IMR-90 (cell line): ENCODE data around the gene SF3A2. TPM values are rescaled to one million over a fixed set of nuclear protein-coding genes. Genes with fewer than 3 reads are reported as not detected.

Experiments used
- ATAC-seq: fragments of 200-7000 bp; cut with Tn5 transposase; 2 replicates; pipeline ENCODE4 v1.9.1; 2020; ENCODE audit warnings: low read depth, mild to moderate bottlenecking, moderate library complexity
- BruUV-seq: library from RNA; stranded (reverse); fragments of 400-500 nt; replicated peaks from 2 replicates; lab custom pipeline; 2021; lab: Mats Ljungman, UMichigan
- CTCF ChIA-PET: fragments of 300-600 bp; formaldehyde crosslinking; extraction: SDS; loops from one replicate; lab custom pipeline; 2021; ENCODE audit warnings: antibody characterized with exemption; lab: Yijun Ruan, JAX
- POLR2A ChIA-PET: fragments of 300-600 bp; sonication (Branson Sonifier 250); formaldehyde crosslinking; loops from one replicate; lab custom pipeline; 2022; ENCODE audit warnings: antibody characterized with exemption; ENCODE audit not compliant: unreplicated experiment; lab: Charles Lee
- DNase-seq: peaks from one replicate; pipeline ENCODE4 v3.0.0; 2013
- H2AFZ ChIP-seq: replicated peaks from 2 replicates; pipeline ENCODE3; 2013; ENCODE audit warnings: low read length, mild to moderate bottlenecking; ENCODE audit not compliant: poor library complexity
- H2AK5ac ChIP-seq: 2 replicates; pipeline ENCODE4 v1.6.1; 2013; ENCODE audit warnings: low read depth, low read length, inconsistent platforms
- H2AK9ac ChIP-seq: replicated peaks from 2 replicates; pipeline ENCODE3; 2013; ENCODE audit warnings: mild to moderate bottlenecking, low read depth, low read length, moderate library complexity; ENCODE audit not compliant: poor library complexity
- H2BK120ac ChIP-seq: 2 replicates; pipeline ENCODE4 v1.6.1; 2013; ENCODE audit warnings: low read depth, low read length, inconsistent platforms
- H2BK15ac ChIP-seq: 3 replicates; pipeline ENCODE4 v1.6.1; 2013; ENCODE audit warnings: low read depth, low read length, inconsistent platforms
- H2BK20ac ChIP-seq: 2 replicates; pipeline ENCODE4 v1.6.1; 2013; ENCODE audit warnings: low read depth, mild to moderate bottlenecking, inconsistent platforms, low read length, moderate library complexity
- H2BK5ac ChIP-seq: 2 replicates; pipeline ENCODE4 v1.6.1; 2013; ENCODE audit warnings: mild to moderate bottlenecking, low read depth, low read length, inconsistent platforms; ENCODE audit not compliant: poor library complexity, severe bottlenecking
- H3K14ac ChIP-seq: replicated peaks from 2 replicates; pipeline ENCODE4 v1.6.1; 2013; ENCODE audit warnings: low read depth, low read length, inconsistent platforms
- H3K18ac ChIP-seq: 2 replicates; pipeline ENCODE4 v1.6.1; 2013; ENCODE audit warnings: low read depth, low read length, control low read depth
- H3K23ac ChIP-seq: 2 replicates; pipeline ENCODE4 v1.6.1; 2013; ENCODE audit warnings: low read depth, low read length, inconsistent platforms
- H3K27ac ChIP-seq: 2 replicates; pipeline ENCODE4 v1.5.1; 2013; ENCODE audit warnings: mild to moderate bottlenecking, control low read depth, low read length; ENCODE audit not compliant: insufficient read depth
- H3K27me3 ChIP-seq: 2 replicates; pipeline ENCODE4 v1.6.1; 2013; ENCODE audit warnings: low read length; ENCODE audit not compliant: control insufficient read depth, insufficient read depth
- H3K36me3 ChIP-seq: 2 replicates; pipeline ENCODE4 v1.6.1; 2013; ENCODE audit warnings: low read length, mixed read lengths; ENCODE audit not compliant: control insufficient read depth, insufficient read depth
- H3K4ac ChIP-seq: 2 replicates; pipeline ENCODE4 v1.6.1; 2013; ENCODE audit warnings: low read depth, low read length, inconsistent platforms
- H3K4me1 ChIP-seq: 2 replicates; pipeline ENCODE4 v1.6.1; 2013; ENCODE audit warnings: low read length, mixed read lengths; ENCODE audit not compliant: control insufficient read depth, insufficient read depth
- H3K4me2 ChIP-seq: 2 replicates; pipeline ENCODE4 v1.6.1; 2013; ENCODE audit warnings: low read depth, mild to moderate bottlenecking, control low read depth, low read length, moderate library complexity
- H3K4me3 ChIP-seq: 2 replicates; pipeline ENCODE4 v1.5.1; 2013; ENCODE audit warnings: low read depth, mild to moderate bottlenecking, control low read depth, low read length, moderate library complexity; ENCODE audit not compliant: insufficient read depth
- H3K56ac ChIP-seq: 2 replicates; pipeline ENCODE4 v1.6.1; 2013; ENCODE audit warnings: low read length, inconsistent platforms; ENCODE audit not compliant: insufficient read depth; ENCODE audit errors: extremely low read depth
- H3K79me1 ChIP-seq, 2 experiments: 2 replicates each; pipeline ENCODE4 v1.6.1; 2013; ENCODE audit warnings: low read length in 2 of 2, inconsistent platforms in 1 of 2, low read depth in 1 of 2
- H3K9ac ChIP-seq: 2 replicates; pipeline ENCODE4 v1.6.1; 2013; ENCODE audit warnings: low read depth, low read length, control low read depth
- H3K9me1 ChIP-seq: 2 replicates; pipeline ENCODE4 v1.6.1; 2013; ENCODE audit warnings: low read length, inconsistent platforms; ENCODE audit not compliant: insufficient read depth
- H3K9me3 ChIP-seq: 2 replicates; pipeline ENCODE4 v1.6.1; 2013; ENCODE audit warnings: low read length; ENCODE audit not compliant: control insufficient read depth, insufficient read depth
- H4K20me1 ChIP-seq: 2 replicates; pipeline ENCODE4 v1.6.1; 2013; ENCODE audit warnings: low read length, inconsistent platforms; ENCODE audit not compliant: insufficient read depth
- H4K5ac ChIP-seq: 2 replicates; pipeline ENCODE4 v1.6.1; 2013; ENCODE audit warnings: mild to moderate bottlenecking, low read depth, low read length, control low read depth
- H4K8ac ChIP-seq, 2 experiments: 2 replicates each; pipeline ENCODE4 v1.6.1; 2013; ENCODE audit warnings: low read depth in 2 of 2, low read length in 2 of 2, control low read depth in 1 of 2, inconsistent platforms in 1 of 2
- H4K91ac ChIP-seq: 2 replicates; pipeline ENCODE4 v1.6.1; 2013; ENCODE audit warnings: low read depth, low read length, inconsistent platforms; ENCODE audit not compliant: insufficient read depth
- CEBPB ChIP-seq: IDR thresholded peaks from 2 replicates; pipeline ENCODE4 v1.6.1; 2012; ENCODE audit warnings: low read depth, low read length, improper control_type of control experiment
- CHD1 ChIP-seq: IDR thresholded peaks from 2 replicates; pipeline ENCODE4 v1.6.1; 2012; ENCODE audit warnings: low read depth, low read length, improper control_type of control experiment
- FOS ChIP-seq: fragments of 150-350 bp; IDR thresholded peaks from 2 replicates; pipeline ENCODE4 v1.6.1; 2016; ENCODE audit warnings: low read depth, low read length
- MAFK ChIP-seq: IDR thresholded peaks from 2 replicates; pipeline ENCODE4 v1.6.1; 2012; ENCODE audit warnings: low read depth, low read length, improper control_type of control experiment
- MAZ ChIP-seq: IDR thresholded peaks from 2 replicates; pipeline ENCODE4 v1.6.1; 2012; ENCODE audit warnings: low read depth, mild to moderate bottlenecking, low read length, improper control_type of control experiment, moderate library complexity, borderline replicate concordance
- MXI1 ChIP-seq: IDR thresholded peaks from 2 replicates; pipeline ENCODE4 v1.6.1; 2012; ENCODE audit warnings: low read depth, mild to moderate bottlenecking, low read length, moderate library complexity, borderline replicate concordance
- POLR2A ChIP-seq: IDR thresholded peaks from 2 replicates; pipeline ENCODE4 v1.6.1; 2012; ENCODE audit warnings: mild to moderate bottlenecking, low read depth, low read length
- RAD21 ChIP-seq: IDR thresholded peaks from 2 replicates; pipeline ENCODE4 v1.6.1; 2012; ENCODE audit warnings: low read length, improper control_type of control experiment
- RCOR1 ChIP-seq: IDR thresholded peaks from 2 replicates; pipeline ENCODE4 v1.6.1; 2012; ENCODE audit warnings: mild to moderate bottlenecking, low read length, improper control_type of control experiment; ENCODE audit not compliant: insufficient replicate concordance
- RFX5 ChIP-seq: IDR thresholded peaks from 2 replicates; pipeline ENCODE4 v1.8.0; 2012; ENCODE audit warnings: low read depth, mild to moderate bottlenecking, low read length, moderate library complexity
- SMC3 ChIP-seq: fragments of 150-350 bp; IDR thresholded peaks from 2 replicates; pipeline ENCODE4 v1.6.1; 2016; ENCODE audit warnings: low read depth, mild to moderate bottlenecking, antibody characterized with exemption, low read length, moderate library complexity
- WGBS, 2 experiments: methylation state at CpG; one replicate each; pipeline versions ENCODE4 v1.1.5 to v1.1.7; 2013; ENCODE audit warnings: missing lambda C conversion rate in 2 of 2; ENCODE audit not compliant: insufficient read length in 1 of 2; ENCODE audit errors: extremely low coverage in 2 of 2; 5-methylcytosine and 5-hydroxymethylcytosine counted together
- dilution Hi-C: fragments of 300-500 bp; cut with HindIII; formaldehyde crosslinking; loops from one replicate; pipeline ENCODE4 v1.14.3; 2018; ENCODE audit warnings: low sequenced_read_pairs; ENCODE audit not compliant: unreplicated experiment
- in situ Hi-C: fragments of 300-500 bp; cut with MboI; formaldehyde crosslinking; loops from 3 replicates; pipeline ENCODE4 v1.14.3; 2019; ENCODE audit warnings: low sequenced_read_pairs, inconsistent platforms, mixed read lengths
- intact Hi-C: fragments of 100-400 bp; cut with micrococcal nuclease; formaldehyde crosslinking; loops from 2 replicates; pipeline ENCODE4 v1.10.0; 2022
- polyA plus RNA-seq, 3 experiments: library from polyadenylated mRNA; depleted of rRNA; stranded (reverse); fragments of >200 nt; gene quantifications; 2 replicates each; pipeline ENCODE4 v1.2.3, GENCODE V29; 2012; ENCODE audit warnings: low replicate concordance in 1 of 3
- total RNA-seq: library from RNA; depleted of rRNA; stranded (reverse); fragments of >200 nt; gene quantifications from 2 replicates; pipeline ENCODE4 v1.2.3, GENCODE V29; 2012
- TF ChIP-seq, protein P1 (sequence below): fragments of 150-350 bp; IDR thresholded peaks from 2 replicates; pipeline ENCODE4 v1.6.1; 2017; ENCODE audit warnings: mild to moderate bottlenecking, antibody characterized with exemption, low read length, low read depth
- TF ChIP-seq, protein P2 (sequence below): conservative IDR thresholded peaks from 2 replicates; pipeline ENCODE4 v1.5.1; 2012; ENCODE audit warnings: mild to moderate bottlenecking, low read depth, low read length, improper control_type of control experiment
- TF ChIP-seq, protein P3 (sequence below): fragments of 150-350 bp; IDR thresholded peaks from 2 replicates; pipeline ENCODE4 v1.6.1; 2016; ENCODE audit warnings: low read depth, mild to moderate bottlenecking, low read length, moderate library complexity, borderline replicate concordance

The SF3A2 gene
- total and polyA plus RNA-seq, 2 of the 4 experiments (the other 2 are of a cell fraction) = 4.8 to 34.5 TPM

DNA sequence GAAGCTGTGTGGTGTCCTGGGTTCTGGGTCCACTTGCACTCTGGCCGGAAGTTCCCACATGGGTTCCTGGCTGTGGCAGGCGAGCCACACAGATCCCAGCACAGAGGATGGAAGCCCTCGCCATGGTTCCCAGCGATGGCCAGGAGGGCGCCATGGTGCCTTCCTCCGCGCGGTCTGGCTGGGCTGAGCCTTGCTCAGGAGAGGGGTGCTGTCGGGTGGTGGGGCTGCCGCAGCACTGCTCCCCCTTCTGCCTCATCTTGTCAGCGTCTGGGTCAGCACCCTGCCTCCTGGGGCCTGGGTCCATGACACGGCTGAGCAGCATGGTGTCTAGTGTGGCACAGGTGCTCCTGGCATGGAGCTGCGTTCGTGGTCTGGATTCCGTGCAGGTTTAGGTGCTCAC lies 39.4 kb upstream of the SF3A2 start:
- ChIA-PET CTCF (no interaction called here), POLR2A (no interaction called here)
- dilution Hi-C loops = no loop called here
- 97% methylated on average over 11 of the region's 15 CpGs; no CpG with 5 or more reads in 1 of the 2 experiments for WGBS, 2 experiments
- no peaks in the 10 kb centered on the region for H3K27me3 ChIP-seq
- H3K18ac ChIP-seq = no peak overlapping the region
- H2AK9ac ChIP-seq = peak overlapping the region; percentile 31
- H3K9me3 ChIP-seq = no peaks in the 10 kb centered on the region
- peaks cover 2% of the 10 kb centered on the region; the same call in 1 of the 2 replicates for H3K9me1 ChIP-seq
- no peak overlapping the region for H4K8ac ChIP-seq
- peaks cover 52% of the 10 kb centered on the region for H3K36me3 ChIP-seq
- peaks cover 36% of the 10 kb centered on the region for H4K20me1 ChIP-seq
- H3K56ac ChIP-seq = no peak overlapping the region
- TF ChIP-seq SMC3 = no peak
- TF ChIP-seq FOS = no peak
- no peak for TF ChIP-seq POLR2A
- TF ChIP-seq CEBPB = no peak
- no peak for TF ChIP-seq RCOR1
- TF ChIP-seq MXI1 = no peak
- TF ChIP-seq, protein P1, sequence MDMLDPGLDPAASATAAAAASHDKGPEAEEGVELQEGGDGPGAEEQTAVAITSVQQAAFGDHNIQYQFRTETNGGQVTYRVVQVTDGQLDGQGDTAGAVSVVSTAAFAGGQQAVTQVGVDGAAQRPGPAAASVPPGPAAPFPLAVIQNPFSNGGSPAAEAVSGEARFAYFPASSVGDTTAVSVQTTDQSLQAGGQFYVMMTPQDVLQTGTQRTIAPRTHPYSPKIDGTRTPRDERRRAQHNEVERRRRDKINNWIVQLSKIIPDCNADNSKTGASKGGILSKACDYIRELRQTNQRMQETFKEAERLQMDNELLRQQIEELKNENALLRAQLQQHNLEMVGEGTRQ = no peak
- no peak for TF ChIP-seq MAZ
- TF ChIP-seq, protein P2, sequence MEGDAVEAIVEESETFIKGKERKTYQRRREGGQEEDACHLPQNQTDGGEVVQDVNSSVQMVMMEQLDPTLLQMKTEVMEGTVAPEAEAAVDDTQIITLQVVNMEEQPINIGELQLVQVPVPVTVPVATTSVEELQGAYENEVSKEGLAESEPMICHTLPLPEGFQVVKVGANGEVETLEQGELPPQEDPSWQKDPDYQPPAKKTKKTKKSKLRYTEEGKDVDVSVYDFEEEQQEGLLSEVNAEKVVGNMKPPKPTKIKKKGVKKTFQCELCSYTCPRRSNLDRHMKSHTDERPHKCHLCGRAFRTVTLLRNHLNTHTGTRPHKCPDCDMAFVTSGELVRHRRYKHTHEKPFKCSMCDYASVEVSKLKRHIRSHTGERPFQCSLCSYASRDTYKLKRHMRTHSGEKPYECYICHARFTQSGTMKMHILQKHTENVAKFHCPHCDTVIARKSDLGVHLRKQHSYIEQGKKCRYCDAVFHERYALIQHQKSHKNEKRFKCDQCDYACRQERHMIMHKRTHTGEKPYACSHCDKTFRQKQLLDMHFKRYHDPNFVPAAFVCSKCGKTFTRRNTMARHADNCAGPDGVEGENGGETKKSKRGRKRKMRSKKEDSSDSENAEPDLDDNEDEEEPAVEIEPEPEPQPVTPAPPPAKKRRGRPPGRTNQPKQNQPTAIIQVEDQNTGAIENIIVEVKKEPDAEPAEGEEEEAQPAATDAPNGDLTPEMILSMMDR = no peak
- TF ChIP-seq, protein P3, sequence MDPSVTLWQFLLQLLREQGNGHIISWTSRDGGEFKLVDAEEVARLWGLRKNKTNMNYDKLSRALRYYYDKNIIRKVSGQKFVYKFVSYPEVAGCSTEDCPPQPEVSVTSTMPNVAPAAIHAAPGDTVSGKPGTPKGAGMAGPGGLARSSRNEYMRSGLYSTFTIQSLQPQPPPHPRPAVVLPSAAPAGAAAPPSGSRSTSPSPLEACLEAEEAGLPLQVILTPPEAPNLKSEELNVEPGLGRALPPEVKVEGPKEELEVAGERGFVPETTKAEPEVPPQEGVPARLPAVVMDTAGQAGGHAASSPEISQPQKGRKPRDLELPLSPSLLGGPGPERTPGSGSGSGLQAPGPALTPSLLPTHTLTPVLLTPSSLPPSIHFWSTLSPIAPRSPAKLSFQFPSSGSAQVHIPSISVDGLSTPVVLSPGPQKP = no peak
- TF ChIP-seq RAD21 = no peak
- TF ChIP-seq MAFK = no peak
- TF ChIP-seq CHD1 = no peak
- TF ChIP-seq RFX5 = no peak
- no peak overlapping the region for H3K4me2 ChIP-seq
- H2AFZ ChIP-seq = peak overlapping the region; percentile 49
- no peak overlapping the region for H4K5ac ChIP-seq
- H3K4ac ChIP-seq = no peak overlapping the region
- peaks cover 13 to 86% of the 10 kb centered on the region in 2 experiments for H3K79me1 ChIP-seq
- H4K91ac ChIP-seq = no peak overlapping the region
- H2BK5ac ChIP-seq = no peak overlapping the region
- H3K14ac ChIP-seq = no peak overlapping the region
- H2AK5ac ChIP-seq = 0 out of 2 replicates have a peak overlapping the region, but pooled peaks have one; percentile 18
- in situ Hi-C loops = no loop called here
- H3K4me1 ChIP-seq = no peaks in the 10 kb centered on the region
- H3K23ac ChIP-seq = no peak overlapping the region
- no peak overlapping the region for H2BK120ac ChIP-seq
- DNase-seq (no peak), ATAC-seq (no peak)
- intact Hi-C loops = no loop called here
- H2BK15ac ChIP-seq = no peak overlapping the region
- no peak overlapping the region for H2BK20ac ChIP-seq
- H3K9ac ChIP-seq = no peak overlapping the region
- no peak overlapping the region for H3K4me3 ChIP-seq
- no TSS peak for BruUV-seq
- H3K27ac ChIP-seq = no peak overlapping the region
